H1 (cell line): ENCODE data around the gene EXD2. TPM values are rescaled to one million over a fixed set of nuclear protein-coding genes. Genes with fewer than 3 reads are reported as not detected.

Experiments
- CTCF ChIA-PET: fragments of 300-600 bp; sonication (Branson Sonifier 250); formaldehyde crosslinking; loops from one replicate; lab custom pipeline; 2021; ENCODE audit not compliant: partially characterized antibody; lab: Charles Lee
- POLR2A ChIA-PET: fragments of 300-600 bp; sonication (Branson Sonifier 250); formaldehyde crosslinking; loops from one replicate; lab custom pipeline; 2021; ENCODE audit warnings: inconsistent platforms; ENCODE audit not compliant: partially characterized antibody; lab: Charles Lee
- DNase-seq, 2 experiments: peaks; one replicate each; pipeline versions ENCODE4 v3.0.0 to v3.0.0-alpha.2; 2010 to 2022; ENCODE audit warnings: low spot score in 2 of 2, low read depth in 1 of 2, mixed read lengths in 1 of 2
- FAIRE-seq: peaks from 2 replicates; lab custom pipeline; 2011; peaks lifted over from hg19 to GRCh38; lab: Jason Lieb, UNC
- H2AFZ ChIP-seq: 2 replicates; pipeline ENCODE4 v1.8.1; 2012; ENCODE audit warnings: low read length, inconsistent platforms
- H2AK5ac ChIP-seq: 2 replicates; pipeline ENCODE4 v1.6.1; 2013; ENCODE audit warnings: low read depth, low read length
- H2BK120ac ChIP-seq: replicated peaks from 2 replicates; pipeline ENCODE3; 2013; ENCODE audit warnings: low read depth, low read length, inconsistent platforms
- H2BK12ac ChIP-seq: 2 replicates; pipeline ENCODE4 v1.6.1; 2013; ENCODE audit warnings: low read depth, low read length
- H2BK15ac ChIP-seq: 2 replicates; pipeline ENCODE4 v1.6.1; 2013; ENCODE audit warnings: low read length
- H2BK20ac ChIP-seq: 2 replicates; pipeline ENCODE4 v1.6.1; 2013; ENCODE audit warnings: low read length
- H2BK5ac ChIP-seq: 2 replicates; pipeline ENCODE4 v1.6.1; 2013; ENCODE audit warnings: low read depth, low read length
- H3K14ac ChIP-seq: 2 replicates; pipeline ENCODE4 v1.6.1; 2013; ENCODE audit warnings: inconsistent platforms; ENCODE audit not compliant: insufficient read length
- H3K18ac ChIP-seq: 2 replicates; pipeline ENCODE4 v1.6.1; 2013; ENCODE audit warnings: low read length; ENCODE audit errors: extremely low read depth
- H3K23ac ChIP-seq: 2 replicates; pipeline ENCODE4 v1.6.1; 2013; ENCODE audit warnings: inconsistent platforms; ENCODE audit not compliant: insufficient read length
- H3K23me2 ChIP-seq: 2 replicates; pipeline ENCODE4 v1.6.1; 2013; ENCODE audit warnings: low read depth, low read length
- H3K27ac ChIP-seq: 2 replicates; pipeline ENCODE4 v1.6.1; 2011; ENCODE audit warnings: low read depth, low read length, inconsistent platforms
- H3K27me3 ChIP-seq, 4 experiments: replicated peaks in 1 of 4; 1 replicate in 1 of 4; 2 replicates in 3 of 4; pipeline versions ENCODE4 v1.6.1 to v1.8.1; 2011 to 2013; ENCODE audit warnings: low read length in 3 of 4, mild to moderate bottlenecking in 3 of 4, inconsistent platforms in 2 of 4, mixed read lengths in 2 of 4, moderate library complexity in 1 of 4; ENCODE audit not compliant: control insufficient read depth in 3 of 4, insufficient read depth in 3 of 4; ENCODE audit errors: extremely low read depth in 1 of 4
- H3K36me3 ChIP-seq, 4 experiments: 2 replicates each; pipeline versions ENCODE4 v1.6.1 to v1.8.1; 2011 to 2013; ENCODE audit warnings: mild to moderate bottlenecking in 4 of 4, low read length in 3 of 4, moderate library complexity in 2 of 4, control low read depth in 1 of 4, inconsistent platforms in 1 of 4; ENCODE audit not compliant: insufficient read depth in 4 of 4, control insufficient read depth in 2 of 4
- H3K4ac ChIP-seq: replicated peaks from 2 replicates; pipeline ENCODE3; 2013; ENCODE audit warnings: low read length, low read depth, mixed read lengths, inconsistent platforms; ENCODE audit not compliant: insufficient read length
- H3K4me1 ChIP-seq, 4 experiments: replicated peaks in 1 of 4; 1 replicate in 1 of 4; 2 replicates in 3 of 4; pipeline versions ENCODE4 v1.6.1 to v1.8.1; 2011 to 2013; ENCODE audit warnings: low read length in 3 of 4, inconsistent platforms in 2 of 4, mixed read lengths in 1 of 4; ENCODE audit not compliant: insufficient read depth in 4 of 4, control insufficient read depth in 3 of 4
- H3K4me2 ChIP-seq, 2 experiments: 2 replicates each; pipeline versions ENCODE4 v1.6.1 to v1.8.1; 2011 to 2013; ENCODE audit warnings: low read depth in 2 of 2, low read length in 2 of 2, control low read depth in 1 of 2, inconsistent platforms in 1 of 2, mild to moderate bottlenecking in 1 of 2; ENCODE audit not compliant: insufficient read depth in 1 of 2
- H3K4me3 ChIP-seq, 4 experiments: fragments of 200-600, 300-600 bp in 1 of 4; sonication (generic), shearing (Covaris generic), sonication (Bioruptor Twin) in 1 of 4; 2 replicates each; pipeline versions ENCODE4 v1.5.1 to v1.8.1; 2011 to 2016; ENCODE audit warnings: low read length in 4 of 4, low read depth in 3 of 4, control low read depth in 2 of 4, inconsistent platforms in 2 of 4, mild to moderate bottlenecking in 2 of 4, mixed read lengths in 1 of 4, moderate library complexity in 1 of 4; ENCODE audit not compliant: insufficient read depth in 2 of 4; ENCODE audit errors: extremely low read depth in 1 of 4
- H3K56ac ChIP-seq: replicated peaks from 2 replicates; pipeline ENCODE3; 2013; ENCODE audit warnings: low read depth, mild to moderate bottlenecking, mixed read lengths, low read length, inconsistent platforms; ENCODE audit not compliant: insufficient read length
- H3K79me1 ChIP-seq: 2 replicates; pipeline ENCODE4 v1.6.1; 2013; ENCODE audit warnings: low read depth, low read length, control low read depth
- H3K79me2 ChIP-seq, 2 experiments: 2 replicates each; pipeline versions ENCODE4 v1.6.1 to v1.8.1; 2012 to 2013; ENCODE audit warnings: low read length in 2 of 2, mild to moderate bottlenecking in 2 of 2, inconsistent platforms in 1 of 2; ENCODE audit not compliant: insufficient read depth in 2 of 2, control insufficient read depth in 1 of 2
- H3K9ac ChIP-seq, 4 experiments: replicated peaks in 1 of 4; 1 replicate in 1 of 4; 2 replicates in 3 of 4; pipeline versions ENCODE4 v1.6.1 to v1.8.1; 2011 to 2013; ENCODE audit warnings: low read depth in 3 of 4, low read length in 3 of 4, control low read depth in 2 of 4, mild to moderate bottlenecking in 2 of 4, moderate library complexity in 2 of 4, inconsistent platforms in 1 of 4; ENCODE audit errors: extremely low read depth in 1 of 4
- H3K9me3 ChIP-seq, 2 experiments: 2 replicates each; pipeline versions ENCODE4 v1.6.1 to v1.8.1; 2012 to 2013; ENCODE audit warnings: mild to moderate bottlenecking in 2 of 2, moderate library complexity in 2 of 2, control low read depth in 1 of 2, inconsistent platforms in 1 of 2, low read depth in 1 of 2, low read length in 1 of 2, mixed read lengths in 1 of 2; ENCODE audit not compliant: insufficient read depth in 2 of 2
- H4K20me1 ChIP-seq, 2 experiments: replicated peaks in 1 of 2; 2 replicates each; pipeline versions ENCODE3 to v1.8.1; 2011 to 2013; ENCODE audit warnings: inconsistent platforms in 2 of 2, low read length in 2 of 2, mild to moderate bottlenecking in 1 of 2; ENCODE audit not compliant: insufficient read depth in 2 of 2, control insufficient read depth in 1 of 2
- H4K5ac ChIP-seq: 2 replicates; pipeline ENCODE4 v1.6.1; 2013; ENCODE audit warnings: low read length, low read depth, mixed read lengths, inconsistent platforms; ENCODE audit not compliant: insufficient read length
- H4K8ac ChIP-seq: 2 replicates; pipeline ENCODE4 v1.8.0; 2013; ENCODE audit warnings: mild to moderate bottlenecking, moderate library complexity, low read length, inconsistent platforms; ENCODE audit not compliant: insufficient read depth; ENCODE audit errors: extremely low read depth
- H4K91ac ChIP-seq: replicated peaks from 2 replicates; pipeline ENCODE3; 2013; ENCODE audit warnings: low read length, mixed read lengths, inconsistent platforms; ENCODE audit not compliant: insufficient read length
- POLR2AphosphoS5 ChIP-seq: IDR thresholded peaks from 2 replicates; pipeline ENCODE4 v1.6.1; 2011; ENCODE audit warnings: low read depth, low read length
- WGBS, 2 experiments: shearing (Covaris generic) in 1 of 2; methylation state at CpG; one replicate each; pipeline versions ENCODE4 v1.1.6 to v1.1.7; 2013 to 2015; ENCODE audit warnings: low lambda C conversion rate in 2 of 2, mixed read lengths in 2 of 2, inconsistent platforms in 1 of 2, low coverage in 1 of 2, missing lambda C conversion rate in 1 of 2; ENCODE audit not compliant: insufficient replicate concordance in 2 of 2, insufficient coverage in 1 of 2, insufficient read length in 1 of 2; ENCODE audit errors: extremely low coverage in 1 of 2, missing lambda C conversion rate in 1 of 2; 5-methylcytosine and 5-hydroxymethylcytosine counted together
- polyA plus RNA-seq, 7 experiments: library from polyadenylated mRNA; depleted of rRNA in 3 of 7; stranded (reverse) in 5 of 7; unstranded in 2 of 7; fragments of >200 nt in 5 of 7; fragments of 200-250 nt in 2 of 7; gene quantifications; 1 replicate in 5 of 7; 2 replicates in 1 of 7; 4 replicates in 1 of 7; pipeline versions ENCODE4 v1.2.1 to v1.2.3, GENCODE V29; 2011 to 2013; ENCODE audit warnings: missing spikeins in 2 of 7, mixed read lengths in 2 of 7
- total RNA-seq: library from RNA; stranded (reverse); fragmentation: NEBNext Ultra II Directional; extraction: Animal tissue kit (Norgen Biotek cat#: 25700); gene quantifications from 2 replicates; pipeline ENCODE4 v1.2.1, GENCODE V29; 2021

Gene EXD2
- total and polyA plus RNA-seq, 2 of the 8 experiments (the other 6 are each of a cell fraction or from before 2014, with no cell fraction given), result 11.9 to 25.9 TPM

- 82% methylated on average over 9 of the region's 9 CpGs; no CpG with 5 or more reads in 1 of the 2 experiments for WGBS, 2 experiments
- Histone ChIP-seq H3K4me3 (no peak overlapping the region), H3K9me3 (no peaks in the 10 kb centered on the region), H3K14ac (no peak overlapping the region), H3K18ac (no peak overlapping the region), H3K56ac (no peak overlapping the region), H3K36me3 (peaks cover 0 to 19% (median 1%) of the 10 kb centered on the region in 4 experiments; a peak in 2 of 8 replicates), H2BK12ac (no peak overlapping the region), H4K20me1 (peaks cover 1 to 2% of the 10 kb centered on the region in 2 experiments), H2AK5ac (no peak overlapping the region), H3K79me1 (no peaks in the 10 kb centered on the region), H2AFZ (no peak overlapping the region), H4K91ac (no peak overlapping the region), H4K5ac (no peak overlapping the region), H3K9ac (no peak overlapping the region), H3K23me2 (no peaks in the 10 kb centered on the region), H3K4ac (no peak overlapping the region), H4K8ac (no peak overlapping the region), H3K27me3 (no peaks in the 10 kb centered on the region), H2BK5ac (no peak overlapping the region), H3K79me2 (no peaks in the 10 kb centered on the region), H2BK120ac (no peak overlapping the region), H2BK15ac (no peak overlapping the region), H3K23ac (no peak overlapping the region), H3K4me2 (no peak overlapping the region), H3K4me1 (no peaks in the 10 kb centered on the region), H2BK20ac (no peak overlapping the region), H3K27ac (no peak overlapping the region)
- CTCF ChIA-PET, result interaction anchor here (0.7 to 3.0 kb wide), 4 partner anchors 17 to 137 kb away, joined by 3 to 9 read pairs (median 6); no protein-coding TSS in a partner anchor
- no peak for TF ChIP-seq POLR2AphosphoS5
- no peak for DNase-seq
- POLR2A ChIA-PET, result interaction anchor here (0.7 kb wide), 2 partner anchors 81 to 172 kb away, joined by 3 to 4 read pairs; partner anchors contain the start of genes ERH and SLC39A9
- FAIRE-seq, result no peak
Measured at GRCh38 chr14:69226178-69226577, 34.9 kb downstream of the EXD2 start.
